DOHH2 (cell line): ENCODE data around the gene HRH1.

Source experiments
- H3F3A ChIP-seq: fragments of 200-600 bp; sonication (generic), shearing (Covaris generic); 2 replicates; pipeline ENCODE4 v1.6.0; 2016; ENCODE audit warnings: antibody characterized with exemption, mild to moderate bottlenecking; ENCODE audit not compliant: control insufficient read depth, insufficient read depth
- H3K27ac ChIP-seq: fragments of 200-600 bp; sonication (generic); 2 replicates; pipeline ENCODE4 v1.5.1; 2014; ENCODE audit warnings: low read depth, mild to moderate bottlenecking, low read length, moderate library complexity
- H3K27me3 ChIP-seq: fragments of 200-600 bp; sonication (generic); 2 replicates; pipeline ENCODE4 v1.6.1; 2014; ENCODE audit warnings: mild to moderate bottlenecking, low read length, mixed read lengths; ENCODE audit not compliant: control insufficient read depth
- H3K36me3 ChIP-seq: fragments of 200-600 bp; sonication (generic); 2 replicates; pipeline ENCODE4 v1.6.1; 2014; ENCODE audit warnings: mild to moderate bottlenecking, low read length, moderate library complexity, mixed read lengths; ENCODE audit not compliant: control insufficient read depth
- H3K4me1 ChIP-seq: fragments of 200-600 bp; sonication (generic); 2 replicates; pipeline ENCODE4 v1.6.1; 2014; ENCODE audit warnings: mild to moderate bottlenecking, low read length, mixed read lengths; ENCODE audit not compliant: control insufficient read depth
- H3K4me2 ChIP-seq: fragments of 200-600 bp; sonication (generic); 2 replicates; pipeline ENCODE4 v1.6.0; 2014; ENCODE audit warnings: mild to moderate bottlenecking, low read length, moderate library complexity
- H3K4me3 ChIP-seq: fragments of 200-600 bp; sonication (generic); 2 replicates; pipeline ENCODE4 v1.5.1; 2014; ENCODE audit warnings: mild to moderate bottlenecking, low read length, mixed read lengths
- H3K79me2 ChIP-seq: fragments of 200-600 bp; sonication (generic); 2 replicates; pipeline ENCODE4 v1.6.1; 2014; ENCODE audit warnings: mild to moderate bottlenecking, low read length, mixed read lengths; ENCODE audit not compliant: control insufficient read depth
- H3K9me2 ChIP-seq: fragments of 200-600 bp; sonication (generic); replicated peaks from 2 replicates; pipeline ENCODE4 v1.6.1; 2014; ENCODE audit warnings: mild to moderate bottlenecking, low read length, mixed read lengths; ENCODE audit not compliant: control insufficient read depth
- H3K9me3 ChIP-seq: fragments of 200-600 bp; sonication (generic); 2 replicates; pipeline ENCODE4 v1.6.1; 2014; ENCODE audit warnings: antibody characterized with exemption, low read length, mixed read lengths; ENCODE audit not compliant: control insufficient read depth, insufficient read depth
- H4K20me1 ChIP-seq: fragments of 200-600 bp; sonication (generic); 2 replicates; pipeline ENCODE4 v1.6.0; 2014; ENCODE audit warnings: low read depth, mild to moderate bottlenecking, antibody characterized with exemption, low read length, moderate library complexity; ENCODE audit not compliant: control insufficient read depth, insufficient read depth
- CTCF ChIP-seq: fragments of 200-600 bp; sonication (generic); IDR thresholded peaks from one replicate; pipeline ENCODE4 v1.5.1; 2014; ENCODE audit warnings: antibody characterized with exemption, mild to moderate bottlenecking, low read depth, low read length; ENCODE audit not compliant: poor library complexity, severe bottlenecking
- EZH2phosphoT487 ChIP-seq: fragments of 200-600 bp; sonication (generic); IDR thresholded peaks from 2 replicates; pipeline ENCODE4 v1.6.1; 2017; ENCODE audit warnings: borderline replicate concordance, mild to moderate bottlenecking, antibody characterized with exemption, low read length, moderate library complexity, mixed read lengths

The HRH1 gene

GRCh38 chr3:11185144-11185543, 30.9 kb downstream of the HRH1 start:
- Histone ChIP-seq H3F3A (no peaks in the 10 kb centered on the region), H4K20me1 (no peaks in the 10 kb centered on the region), H3K4me2 (no peak overlapping the region), H3K36me3 (no peaks in the 10 kb centered on the region), H3K4me3 (no peak overlapping the region), H3K27ac (no peak overlapping the region), H3K9me2 (no peaks in the 10 kb centered on the region), H3K4me1 (no peaks in the 10 kb centered on the region), H3K9me3 (no peaks in the 10 kb centered on the region), H3K27me3 (peaks cover 5% of the 10 kb centered on the region), H3K79me2 (no peaks in the 10 kb centered on the region)
- TF ChIP-seq EZH2phosphoT487 (no peak), CTCF (no peak)

- Histone ChIP-seq H3K9me2 (no peaks in the 10 kb centered on the region), H4K20me1 (no peaks in the 10 kb centered on the region), H3K9me3 (no peaks in the 10 kb centered on the region), H3K79me2 (no peaks in the 10 kb centered on the region), H3K4me2 (no peak overlapping the region), H3K36me3 (no peaks in the 10 kb centered on the region), H3K4me3 (no peak overlapping the region), H3K4me1 (no peaks in the 10 kb centered on the region), H3K27ac (no peak overlapping the region), H3K27me3 (peaks cover 5% of the 10 kb centered on the region), H3F3A (no peaks in the 10 kb centered on the region)
- TF ChIP-seq EZH2phosphoT487 (no peak), CTCF (no peak)
These were observed 31.4 kb downstream of the HRH1 start for GRCh38 chr3:11185564-11186317.

- Histone ChIP-seq H3K79me2 (no peaks in the 10 kb centered on the region), H3K9me2 (no peaks in the 10 kb centered on the region), H3K36me3 (no peaks in the 10 kb centered on the region), H3K27ac (no peak overlapping the region), H3K4me2 (no peak overlapping the region), H3F3A (no peaks in the 10 kb centered on the region), H3K27me3 (peaks cover 5% of the 10 kb centered on the region), H3K4me3 (no peak overlapping the region), H4K20me1 (no peaks in the 10 kb centered on the region), H3K4me1 (no peaks in the 10 kb centered on the region), H3K9me3 (no peaks in the 10 kb centered on the region)
- TF ChIP-seq CTCF (no peak), EZH2phosphoT487 (no peak)
These were observed 32.0 kb downstream of the HRH1 start for GRCh38 chr3:11186318-11186692.
